T-cell (primary cell): ENCODE measurements around the gene PIH1D2. TPM values are rescaled to one million over a fixed set of nuclear protein-coding genes. Genes with fewer than 3 reads are reported as not detected.
A peak's percentile ranks its signal among the peaks of the same experiment; 100 is the strongest.

Experiments
- ATAC-seq, 4 experiments: fragments of 200-7000 bp in 3 of 4; fragments of 150-1000 bp in 1 of 4; cut with Tn5 transposase; replicated peaks in 1 of 4; 1 replicate in 3 of 4; 2 replicates in 1 of 4; pipeline ENCODE4 v1.10.0; 2021; ENCODE audit warnings: moderate library complexity in 3 of 4, mild to moderate bottlenecking in 2 of 4, moderate number of reproducible peaks in 1 of 4
- CTCF ChIA-PET, 2 donors: fragments of 300-600 bp; sonication (Branson Sonifier 250); formaldehyde crosslinking; loops; one replicate each; lab custom pipeline; 2022; ENCODE audit warnings: antibody characterized with exemption in 2 of 2; lab: Charles Lee
- POLR2A ChIA-PET, 2 donors: fragments of 300-600 bp; sonication (Branson Sonifier 250); formaldehyde crosslinking; loops; one replicate each; lab custom pipeline; 2022; ENCODE audit warnings: antibody characterized with exemption in 2 of 2; lab: Charles Lee
- DNase-seq, 35 experiments: peaks; one replicate each; pipeline versions ENCODE4 v3.0.0 to v3.0.0-alpha.2; 2013 to 2023
- H3K27ac ChIP-seq: one replicate; pipeline ENCODE4 v1.5.1; 2013; ENCODE audit warnings: low read length
- H3K27me3 ChIP-seq, 2 experiments: replicated peaks in 1 of 2; 1 replicate in 1 of 2; 2 replicates in 1 of 2; pipeline versions ENCODE4 v1.6.1 to v1.7.0; 2013; ENCODE audit warnings: low read length in 1 of 2, mixed read lengths in 1 of 2; ENCODE audit not compliant: control insufficient read depth in 2 of 2, insufficient read depth in 2 of 2; ENCODE audit errors: extremely low read depth in 1 of 2
- H3K36me3 ChIP-seq, 2 donors: 1 replicate in 1 of 2; 2 replicates in 1 of 2; pipeline versions ENCODE4 v1.6.1 to v1.7.0; 2013; ENCODE audit warnings: low read length in 1 of 2; ENCODE audit not compliant: control insufficient read depth in 2 of 2, insufficient read depth in 1 of 2; ENCODE audit errors: extremely low read depth in 1 of 2
- H3K4me1 ChIP-seq, 2 experiments: 1 replicate in 1 of 2; 2 replicates in 1 of 2; pipeline versions ENCODE4 v1.6.1 to v1.7.0; 2013; ENCODE audit warnings: low read length in 2 of 2, mixed read lengths in 1 of 2; ENCODE audit not compliant: insufficient read depth in 2 of 2, control insufficient read depth in 1 of 2; ENCODE audit errors: extremely low read depth in 1 of 2
- H3K4me3 ChIP-seq, 2 donors: 1 replicate in 1 of 2; 2 replicates in 1 of 2; pipeline versions ENCODE4 v1.5.1 to v1.7.0; 2013; ENCODE audit warnings: mild to moderate bottlenecking in 2 of 2, low read length in 1 of 2, moderate library complexity in 1 of 2; ENCODE audit not compliant: control insufficient read depth in 1 of 2; ENCODE audit errors: extremely low read depth in 1 of 2
- H3K9me3 ChIP-seq: 2 replicates; pipeline ENCODE4 v1.7.0; 2013
- H3K27ac Mint-ChIP-seq, 2 donors: one replicate each; pipeline ENCODE4 v1.8.0; 2020 to 2021; ENCODE audit warnings: mild to moderate bottlenecking in 2 of 2, mixed read lengths in 2 of 2
- H3K27me3 Mint-ChIP-seq, 2 donors: one replicate each; pipeline ENCODE4 v1.8.0; 2021 to 2022; ENCODE audit warnings: mixed read lengths in 2 of 2
- H3K36me3 Mint-ChIP-seq: one replicate; pipeline ENCODE4 v1.8.0; 2021; ENCODE audit warnings: mixed read lengths
- H3K4me1 Mint-ChIP-seq, 3 donors: one replicate each; pipeline ENCODE4 v1.8.0; 2020 to 2022; ENCODE audit warnings: mixed read lengths in 3 of 3, mild to moderate bottlenecking in 1 of 3
- H3K4me3 Mint-ChIP-seq, 3 donors: one replicate each; pipeline ENCODE4 v1.8.0; 2020 to 2022; ENCODE audit warnings: mild to moderate bottlenecking in 3 of 3, mixed read lengths in 3 of 3, moderate library complexity in 3 of 3
- H3K9me3 Mint-ChIP-seq, 3 donors: one replicate each; pipeline ENCODE4 v1.8.0; 2020 to 2022; ENCODE audit warnings: mixed read lengths in 3 of 3
- WGBS: methylation state at CpG from one replicate; pipeline ENCODE4 v1.1.5; 2013; ENCODE audit warnings: missing lambda C conversion rate; ENCODE audit not compliant: insufficient coverage; 5-methylcytosine and 5-hydroxymethylcytosine counted together
- total RNA-seq, 35 experiments: library from RNA in 6 of 35; stranded (reverse) in 6 of 35; fragments of 120-200 nt in 1 of 35; gene quantifications; one replicate each; pipeline versions ENCODE4 v1.2.1 to v1.2.4 and lab custom pipeline; 2013 to 2026

The PIH1D2 gene, protein sequence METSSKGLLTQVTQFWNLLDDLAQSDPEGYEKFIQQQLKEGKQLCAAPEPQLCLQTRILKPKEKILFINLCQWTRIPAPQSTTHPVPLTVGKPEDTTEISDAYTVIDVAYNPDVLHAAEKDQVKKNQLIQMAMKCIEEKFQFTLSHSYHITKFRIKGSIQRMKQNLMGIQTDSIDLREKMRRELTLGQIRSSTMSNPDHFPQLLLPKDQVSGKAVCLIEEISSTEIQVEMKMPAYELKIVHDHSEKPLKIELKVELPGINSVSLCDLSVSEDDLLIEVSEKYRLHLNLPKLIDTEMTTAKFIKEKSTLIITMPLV
- under 1 TPM in 3 of 5 donors, not detected in 2; 0.30 to 0.44 (median 0.36) TPM for total RNA-seq
- total RNA-seq (2013) = 0.52 TPM
- total RNA-seq (lab: John Stamatoyannopoulos, UW) = 0 to 0.68 (median 0.22) reads per million in 29 experiments

DNA sequence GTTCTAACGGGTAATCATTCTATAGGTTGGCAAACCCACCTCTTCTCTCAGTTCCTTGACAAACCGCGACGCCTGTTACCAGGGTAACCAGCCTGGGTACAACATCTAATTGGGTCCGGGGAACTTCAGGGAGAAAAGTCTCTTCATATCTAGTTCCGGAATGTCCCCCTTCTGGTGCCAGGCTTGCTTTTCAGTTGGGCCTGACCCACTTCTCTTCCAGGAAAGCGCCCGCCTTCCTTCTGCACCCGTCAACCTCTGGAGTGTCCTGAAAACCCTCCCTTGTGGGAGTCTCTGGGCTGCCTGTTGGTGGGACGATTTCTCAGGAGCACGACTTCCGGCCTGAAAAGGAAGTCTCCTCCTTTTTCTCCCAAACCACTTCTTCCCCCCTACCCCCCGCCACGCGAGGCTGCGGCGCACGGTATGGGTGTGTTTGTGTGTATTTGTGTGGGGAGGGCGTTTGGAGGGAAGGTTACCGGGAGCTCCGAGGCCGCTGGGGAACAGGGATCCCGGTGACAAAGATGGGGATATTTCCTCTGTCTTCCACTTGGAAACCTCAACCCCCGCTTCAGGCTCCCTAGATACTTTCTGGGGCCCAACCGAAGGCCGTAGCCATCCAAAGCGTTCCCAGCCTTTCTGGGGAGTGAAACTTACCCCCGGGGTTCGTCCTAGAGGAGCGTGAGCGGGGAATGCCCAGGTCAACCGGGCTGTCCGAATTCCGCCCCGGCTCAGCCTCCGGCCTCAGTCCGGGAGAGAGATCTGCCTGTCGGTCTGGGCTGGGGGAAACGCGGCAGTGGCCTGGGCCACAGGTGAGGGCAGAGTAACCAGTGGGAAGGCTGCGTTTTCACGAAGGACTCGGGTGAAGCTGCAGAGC lies at the start of gene PIH1D2, which contains the start of gene NKAPD1:
Gene PIH1D2, minus strand, starts transcription at position 77 of the 871 bp plus-strand sequence. CDS start 843 bp downstream, outside the sequence.
Gene NKAPD1, plus strand, starts transcription at position 359 of the 871 bp plus-strand sequence. CDS start 1,276 bp downstream, outside the sequence.
- Histone ChIP-seq H3K4me1 (peaks cover 12 to 15% of the 10 kb centered on the region in 2 experiments), H3K36me3 (peaks cover 0 to 21% of the 10 kb centered on the region in 2 donors), H3K27me3 (no peaks in the 10 kb centered on the region), H3K9me3 (no peaks in the 10 kb centered on the region), H3K27ac (peak within 1 kb of the TSS; percentile 67), H3K4me3 (peak within 1 kb of the TSS; percentile 71 to 96)
- H3K36me3 Mint-ChIP-seq = peaks cover 19% of the 10 kb centered on the region
- peaks cover 31 to 38% (median 36%) of the 10 kb centered on the region in 3 donors for H3K4me1 Mint-ChIP-seq
- DNase-seq (peak; percentile 63 to 91 (median 77)), ATAC-seq (peak; percentile 88 to 90 (median 90))
- H3K4me3 Mint-ChIP-seq = peak within 1 kb of the TSS; percentile 81 to 96 (median 93)
- peaks cover 3 to 16% of the 10 kb centered on the region in 2 donors for H3K27me3 Mint-ChIP-seq
- ChIA-PET POLR2A (interaction anchor here (0.7 to 1.5 kb wide), 3 partner anchors 12 to 203 kb away, joined by 3 to 8 read pairs (median 3); partner anchors contain the start of genes ALG9 (in 1 of the 2), SDHD (in 1 of the 2) and TIMM8B (in 1 of the 2)), CTCF (interaction anchor here in 1 of 2 donors (1.0 to 1.1 kb wide), 2 partner anchors 12 to 148 kb away, joined by 3 to 6 read pairs; partner anchors contain the start of genes SDHD and TIMM8B)
- 0% methylated on average over 28 of the region's 43 CpGs for WGBS
- peak within 1 kb of the TSS; percentile 93 to 98 for H3K27ac Mint-ChIP-seq
- no peaks in the 10 kb centered on the region for H3K9me3 Mint-ChIP-seq

DNA sequence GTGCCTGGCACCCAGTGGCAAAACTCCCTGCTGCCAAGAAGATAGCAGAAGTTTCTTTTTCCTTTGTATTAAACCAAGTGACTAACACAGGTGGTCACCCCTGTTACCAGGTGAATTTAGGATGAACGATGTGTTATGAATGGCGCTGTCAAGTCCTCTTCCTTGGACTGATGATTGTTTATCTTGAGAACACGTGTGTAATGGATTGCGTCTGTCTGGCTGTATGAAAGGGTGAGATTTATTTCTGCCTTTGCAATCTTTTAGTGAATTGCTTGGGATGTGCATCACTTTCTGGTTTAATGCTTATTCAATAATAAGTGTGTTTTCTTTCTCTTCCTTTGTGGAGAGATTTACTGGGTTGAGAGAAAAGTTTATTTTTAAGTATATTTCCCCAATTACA lies 49.3 kb upstream of the PIH1D2 start:
- DNase-seq (no peak), ATAC-seq (no peak)
- H3K4me1 ChIP-seq = no peaks in the 10 kb centered on the region
- H3K4me3 ChIP-seq = no peak overlapping the region
- no peaks in the 10 kb centered on the region for H3K4me1 Mint-ChIP-seq
- no peak overlapping the region for H3K4me3 Mint-ChIP-seq
- H3K27me3 ChIP-seq = no peaks in the 10 kb centered on the region
- ChIA-PET CTCF (no interaction called here), POLR2A (no interaction called here)
- WGBS = 83% methylated on average over 2 of the region's 4 CpGs
- H3K27ac ChIP-seq = no peak overlapping the region
- H3K27ac Mint-ChIP-seq = no peak overlapping the region
- no peaks in the 10 kb centered on the region for H3K36me3 ChIP-seq
- H3K9me3 Mint-ChIP-seq = no peaks in the 10 kb centered on the region
- peaks cover 12% of the 10 kb centered on the region for H3K36me3 Mint-ChIP-seq
- H3K9me3 ChIP-seq = no peaks in the 10 kb centered on the region
- no peaks in the 10 kb centered on the region for H3K27me3 Mint-ChIP-seq

DNA sequence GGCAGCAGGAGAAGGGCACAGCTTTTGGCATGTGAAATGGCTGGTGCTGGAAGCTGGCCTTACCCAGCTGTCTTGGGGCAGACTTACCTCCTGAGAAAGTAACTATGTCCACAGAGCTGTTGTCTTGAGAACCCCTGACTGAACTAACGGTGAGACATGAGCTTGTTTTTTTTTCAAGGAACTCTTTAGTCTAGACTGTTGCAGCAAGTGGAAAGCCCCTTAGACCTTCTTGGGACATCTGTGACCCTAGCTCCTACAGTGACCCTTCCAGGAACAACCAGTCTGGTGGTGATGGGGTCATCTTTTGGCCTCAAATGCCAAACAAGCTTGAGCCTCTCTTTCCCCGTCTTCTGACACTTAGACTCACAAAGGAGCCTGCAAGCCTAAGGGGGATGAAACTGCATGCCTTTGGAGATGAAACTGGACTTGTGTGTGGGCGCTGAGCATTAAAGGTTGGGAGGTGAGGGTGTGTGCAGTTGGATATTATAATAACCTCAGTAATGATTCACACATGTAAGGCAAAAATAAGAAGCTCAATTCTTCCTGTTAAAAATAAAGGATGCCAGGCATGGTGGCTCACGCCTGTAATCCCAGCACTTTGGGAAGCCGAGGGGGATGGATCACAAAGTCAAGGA lies 48.3 kb upstream of the PIH1D2 start:
- H3K9me3 ChIP-seq = no peaks in the 10 kb centered on the region
- Mint-ChIP-seq H3K27ac (no peak overlapping the region), H3K36me3 (peaks cover 13% of the 10 kb centered on the region), H3K4me1 (no peaks in the 10 kb centered on the region), H3K4me3 (no peak overlapping the region), H3K9me3 (no peaks in the 10 kb centered on the region), H3K27me3 (no peaks in the 10 kb centered on the region)
- ChIA-PET CTCF (interaction anchor here in 1 of 2 donors (1.4 kb wide), 1 partner anchor 9 kb away, joined by 7 read pairs; no protein-coding TSS in a partner anchor), POLR2A (no interaction called here)
- no peaks in the 10 kb centered on the region for H3K27me3 ChIP-seq
- DNase-seq (no peak), ATAC-seq (no peak)
- H3K4me3 ChIP-seq = no peak overlapping the region
- WGBS = 71% methylated on average over 1 of the region's 5 CpGs
- no peaks in the 10 kb centered on the region for H3K4me1 ChIP-seq
- H3K36me3 ChIP-seq = no peaks in the 10 kb centered on the region
- H3K27ac ChIP-seq = no peak overlapping the region

DNA sequence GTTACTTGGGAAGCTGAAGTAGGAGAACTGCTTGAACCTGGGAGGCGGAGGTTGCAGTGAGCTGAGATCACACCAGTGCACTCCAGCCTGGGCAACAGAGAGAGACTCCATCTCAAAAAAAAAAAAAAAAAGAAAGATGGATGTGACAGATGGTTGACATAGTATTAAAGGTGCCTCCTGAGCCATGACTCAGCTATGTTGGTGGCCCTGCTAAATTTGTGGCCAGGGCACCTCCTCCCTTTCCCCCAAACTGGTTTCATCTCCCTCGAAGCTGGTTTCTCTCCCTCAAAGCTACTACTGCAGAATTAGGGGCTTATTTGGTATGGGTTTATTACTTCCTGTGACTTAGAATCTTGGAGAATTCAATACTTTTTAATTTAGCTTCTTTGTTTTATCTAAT lies 44.4 kb upstream of the PIH1D2 start:
- Histone ChIP-seq H3K4me3 (no peak overlapping the region), H3K27ac (no peak overlapping the region), H3K9me3 (no peaks in the 10 kb centered on the region), H3K36me3 (peaks cover 0 to 2% of the 10 kb centered on the region in 2 donors), H3K4me1 (no peaks in the 10 kb centered on the region), H3K27me3 (no peaks in the 10 kb centered on the region)
- no CpG with 5 or more reads among the region's 2 CpGs for WGBS
- H3K36me3 Mint-ChIP-seq = peaks cover 17% of the 10 kb centered on the region
- H3K4me3 Mint-ChIP-seq = no peak overlapping the region
- H3K4me1 Mint-ChIP-seq = peaks cover 3 to 4% (median 4%) of the 10 kb centered on the region in 3 donors
- POLR2A ChIA-PET = interaction anchor here in 1 of 2 donors (0.6 kb wide), 1 partner anchor 12 kb away, joined by 9 read pairs; no protein-coding TSS in a partner anchor
- CTCF ChIA-PET = interaction anchor here in 1 of 2 donors (0.7 kb wide), 1 partner anchor 78 kb away, joined by 3 read pairs; no protein-coding TSS in a partner anchor
- peaks cover 0 to 2% of the 10 kb centered on the region in 2 donors for H3K27me3 Mint-ChIP-seq
- no peaks in the 10 kb centered on the region for H3K9me3 Mint-ChIP-seq
- ATAC-seq = no peak
- DNase-seq = no peak
- H3K27ac Mint-ChIP-seq = no peak overlapping the region

DNA sequence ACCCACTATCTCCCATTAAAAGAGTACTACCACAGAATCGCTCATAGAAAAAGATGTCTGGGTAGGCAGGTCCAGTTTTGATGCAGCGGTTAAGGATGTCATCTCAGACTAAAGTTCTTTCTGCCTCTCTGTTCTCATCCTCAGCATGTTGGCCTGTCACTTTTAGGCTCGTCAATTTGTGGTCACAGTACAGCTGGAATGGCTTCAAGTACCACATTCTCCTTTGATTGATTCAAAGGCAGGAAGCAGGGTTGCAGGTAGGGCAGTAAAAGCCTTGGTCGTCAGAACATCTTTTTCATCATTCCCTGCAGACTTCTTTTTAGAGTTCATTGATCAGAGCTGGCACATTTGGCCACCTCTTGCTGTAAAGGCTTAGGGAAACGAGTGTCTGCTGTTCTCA lies 41.6 kb upstream of the PIH1D2 start:
- no peaks in the 10 kb centered on the region for H3K9me3 Mint-ChIP-seq
- peaks cover 3 to 4% (median 4%) of the 10 kb centered on the region in 3 donors for H3K4me1 Mint-ChIP-seq
- H3K27me3 Mint-ChIP-seq = peaks cover 0 to 2% of the 10 kb centered on the region in 2 donors
- Histone ChIP-seq H3K27ac (no peak overlapping the region), H3K4me3 (no peak overlapping the region), H3K9me3 (no peaks in the 10 kb centered on the region), H3K27me3 (no peaks in the 10 kb centered on the region), H3K4me1 (no peaks in the 10 kb centered on the region), H3K36me3 (peaks cover 0 to 2% of the 10 kb centered on the region in 2 donors)
- ChIA-PET POLR2A (no interaction called here), CTCF (interaction anchor here in 1 of 2 donors (1.1 kb wide), 1 partner anchor 186 kb away, joined by 3 read pairs; no protein-coding TSS in a partner anchor)
- no peak for ATAC-seq
- H3K36me3 Mint-ChIP-seq = peaks cover 14% of the 10 kb centered on the region
- 100% methylated on average over 1 of the region's 5 CpGs for WGBS
- H3K27ac Mint-ChIP-seq = no peak overlapping the region
- DNase-seq = no peak
- H3K4me3 Mint-ChIP-seq = no peak overlapping the region
